CD14-positive monocyte (primary cell): ENCODE data around the gene CCR7. TPM values are rescaled to one million over a fixed set of nuclear protein-coding genes. Genes with fewer than 3 reads are reported as not detected.

Experiments used
- DNase-seq, 3 donors: peaks; one replicate each; pipeline ENCODE4 v3.0.0-alpha.2; 2011 to 2022
- H2AFZ ChIP-seq: 2 replicates; pipeline ENCODE4 v1.6.0; 2012; ENCODE audit warnings: mild to moderate bottlenecking, low read depth, low read length, inconsistent platforms; ENCODE audit not compliant: insufficient read depth, poor library complexity, severe bottlenecking
- H3K27ac ChIP-seq, 2 donors: 1 replicate in 1 of 2; 2 replicates in 1 of 2; pipeline ENCODE4 v1.5.1; 2012 to 2013; ENCODE audit warnings: low read length in 2 of 2, control low read depth in 1 of 2, inconsistent platforms in 1 of 2, low read depth in 1 of 2, mild to moderate bottlenecking in 1 of 2
- H3K27me3 ChIP-seq, 2 donors: one replicate each; pipeline versions ENCODE4 v1.6.0 to v1.6.1; 2011 to 2013; ENCODE audit warnings: low read length in 2 of 2; ENCODE audit not compliant: control insufficient read depth in 2 of 2, insufficient read depth in 2 of 2
- H3K36me3 ChIP-seq, 2 donors: replicated peaks in 1 of 2; 1 replicate in 1 of 2; 2 replicates in 1 of 2; pipeline versions ENCODE4 v1.5.1 to v1.6.1; 2012 to 2013; ENCODE audit warnings: low read length in 2 of 2, control low read depth in 1 of 2, inconsistent platforms in 1 of 2, mild to moderate bottlenecking in 1 of 2; ENCODE audit not compliant: insufficient read depth in 2 of 2, control insufficient read depth in 1 of 2
- H3K4me1 ChIP-seq, 2 donors: 1 replicate in 1 of 2; 2 replicates in 1 of 2; pipeline versions ENCODE4 v1.5.1 to v1.6.1; 2012 to 2013; ENCODE audit warnings: low read length in 2 of 2, control low read depth in 1 of 2, inconsistent platforms in 1 of 2, mild to moderate bottlenecking in 1 of 2, moderate library complexity in 1 of 2; ENCODE audit not compliant: insufficient read depth in 2 of 2, control insufficient read depth in 1 of 2
- H3K4me2 ChIP-seq: replicated peaks from 2 replicates; pipeline ENCODE3; 2012; ENCODE audit warnings: low read length, moderate library complexity, mild to moderate bottlenecking; ENCODE audit not compliant: poor library complexity, severe bottlenecking; ENCODE audit errors: extremely low read depth
- H3K4me3 ChIP-seq, 3 experiments: fragments of 200-600 bp in 1 of 3; sonication (generic) in 1 of 3; replicated peaks in 1 of 3; 1 replicate in 2 of 3; 2 replicates in 1 of 3; pipeline ENCODE4 v1.5.1; 2011 to 2013; ENCODE audit warnings: low read length in 3 of 3, mild to moderate bottlenecking in 3 of 3, control low read depth in 2 of 3, low read depth in 2 of 3, inconsistent platforms in 1 of 3, moderate library complexity in 1 of 3
- H3K79me2 ChIP-seq: 2 replicates; pipeline ENCODE4 v1.6.0; 2012; ENCODE audit warnings: mild to moderate bottlenecking, control low read depth, inconsistent platforms, low read length, moderate library complexity; ENCODE audit not compliant: insufficient read depth
- H3K9ac ChIP-seq: 2 replicates; pipeline ENCODE4 v1.6.0; 2017; ENCODE audit warnings: low read length, mild to moderate bottlenecking; ENCODE audit not compliant: insufficient read depth, poor library complexity, severe bottlenecking
- H3K9me3 ChIP-seq, 2 donors: replicated peaks in 1 of 2; 1 replicate in 1 of 2; 2 replicates in 1 of 2; pipeline versions ENCODE4 v1.5.1 to v1.6.1; 2012 to 2013; ENCODE audit warnings: low read length in 2 of 2, control low read depth in 1 of 2; ENCODE audit not compliant: control insufficient read depth in 1 of 2, insufficient read depth in 1 of 2
- H4K20me1 ChIP-seq: 2 replicates; pipeline ENCODE4 v1.6.0; 2012; ENCODE audit warnings: mild to moderate bottlenecking, low read length, control low read depth, moderate library complexity; ENCODE audit not compliant: insufficient read depth
- H3K27ac Mint-ChIP-seq, 7 donors: one replicate each; pipeline ENCODE4 v1.8.0; 2020; ENCODE audit warnings: mild to moderate bottlenecking in 7 of 7, mixed read lengths in 7 of 7, moderate library complexity in 6 of 7, inconsistent platforms in 2 of 7
- H3K27me3 Mint-ChIP-seq, 3 donors: one replicate each; pipeline ENCODE4 v1.8.0; 2021 to 2022; ENCODE audit warnings: low read depth in 3 of 3, mild to moderate bottlenecking in 3 of 3, mixed read lengths in 3 of 3, moderate library complexity in 3 of 3, inconsistent platforms in 1 of 3
- H3K36me3 Mint-ChIP-seq, 2 donors: one replicate each; pipeline ENCODE4 v1.8.0; 2020; ENCODE audit warnings: mixed read lengths in 2 of 2, inconsistent platforms in 1 of 2, mild to moderate bottlenecking in 1 of 2
- H3K4me1 Mint-ChIP-seq: one replicate; pipeline ENCODE4 v1.8.0; 2020; ENCODE audit warnings: mild to moderate bottlenecking, mixed read lengths
- H3K4me3 Mint-ChIP-seq, 2 donors: one replicate each; pipeline ENCODE4 v1.8.0; 2020; ENCODE audit warnings: mild to moderate bottlenecking in 2 of 2, mixed read lengths in 2 of 2, moderate library complexity in 1 of 2
- H3K9me3 Mint-ChIP-seq, 7 donors: one replicate each; pipeline ENCODE4 v1.8.0; 2020 to 2022; ENCODE audit warnings: mixed read lengths in 7 of 7, mild to moderate bottlenecking in 6 of 7, moderate library complexity in 6 of 7, inconsistent platforms in 2 of 7
- CTCF ChIP-seq: fragments of 200-600 bp; IDR thresholded peaks from one replicate; pipeline ENCODE4 v1.8.0; 2022; ENCODE audit warnings: antibody characterized with exemption, mild to moderate bottlenecking
- WGBS: methylation state at CpG from one replicate; pipeline ENCODE4 v1.1.5; 2013; ENCODE audit warnings: missing lambda C conversion rate; ENCODE audit not compliant: insufficient coverage; 5-methylcytosine and 5-hydroxymethylcytosine counted together
- intact Hi-C, 2 donors: fragments of 100-400 bp; cut with micrococcal nuclease; formaldehyde crosslinking; loops; one replicate each; pipeline versions ENCODE4 v1.15.0 to v1.15.1; 2023
- polyA plus RNA-seq, 3 donors: library from polyadenylated mRNA; depleted of rRNA in 1 of 3; unstranded in 2 of 3; stranded (reverse) in 1 of 3; fragments of 300-500 nt in 2 of 3; fragments of >200 nt in 1 of 3; fragmentation: Illumina TruSeq in 2 of 3; gene quantifications; 1 replicate in 2 of 3; 2 replicates in 1 of 3; pipeline ENCODE4 v1.2.3, GENCODE V29; 2012 to 2021

CCR7 gene
- polyA plus RNA-seq, 3 donors, result 0.15 to 2.1 (median 1.2) TPM

DNA sequence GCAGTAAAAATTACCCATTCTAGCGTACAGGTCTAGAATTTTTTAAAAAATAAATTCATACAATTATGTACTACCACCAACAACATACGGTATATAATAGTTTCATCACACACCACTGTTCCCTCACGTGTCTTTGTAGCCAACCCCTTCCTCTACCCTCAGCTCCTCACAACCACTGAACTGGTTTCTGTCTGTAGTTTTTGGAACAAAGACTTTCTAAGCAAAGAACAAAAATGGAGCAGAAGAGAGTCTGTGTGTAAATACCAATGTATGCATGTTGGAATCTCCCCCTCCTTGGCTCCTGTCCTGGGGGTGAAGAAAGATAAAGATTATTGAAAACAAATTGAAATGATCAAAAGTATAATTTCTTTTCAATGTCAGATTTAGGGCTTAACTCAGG lies 31.9 kb upstream of the CCR7 start:
- Mint-ChIP-seq H3K4me1 (peaks cover 18% of the 10 kb centered on the region), H3K36me3 (no peaks in the 10 kb centered on the region), H3K27me3 (no peaks in the 10 kb centered on the region), H3K27ac (peak overlapping the region in 1 of 7 donors; percentile 77), H3K4me3 (no peak overlapping the region), H3K9me3 (peaks cover 0 to 2% (median 0%) of the 10 kb centered on the region in 7 donors)
- no peak overlapping the region for H3K9ac ChIP-seq
- no peak overlapping the region for H3K27ac ChIP-seq
- no peaks in the 10 kb centered on the region for H3K9me3 ChIP-seq
- no peak overlapping the region for H3K4me3 ChIP-seq
- no peak overlapping the region for H3K4me2 ChIP-seq
- DNase-seq, result no peak
- H3K36me3 ChIP-seq, result no peaks in the 10 kb centered on the region
- no peak for TF ChIP-seq CTCF
- H3K4me1 ChIP-seq, result peaks cover 11 to 13% of the 10 kb centered on the region in 2 donors
- H3K79me2 ChIP-seq, result no peaks in the 10 kb centered on the region
- no peaks in the 10 kb centered on the region for H4K20me1 ChIP-seq
- H2AFZ ChIP-seq, result no peak overlapping the region
- H3K27me3 ChIP-seq, result no peaks in the 10 kb centered on the region
- WGBS, result no CpG with 5 or more reads among the region's 3 CpGs
- intact Hi-C loops, result no loop called here

GRCh38 chr17:40596261-40596919 lies 31.1 kb upstream of the CCR7 start:
- H2AFZ ChIP-seq, result no peak overlapping the region
- peaks cover 11 to 13% of the 10 kb centered on the region in 2 donors for H3K4me1 ChIP-seq
- H3K79me2 ChIP-seq, result no peaks in the 10 kb centered on the region
- Mint-ChIP-seq H3K36me3 (no peaks in the 10 kb centered on the region), H3K4me3 (no peak overlapping the region), H3K27me3 (no peaks in the 10 kb centered on the region), H3K9me3 (peaks cover 0 to 2% (median 0%) of the 10 kb centered on the region in 7 donors), H3K27ac (peak overlapping the region in 1 of 7 donors; percentile 48), H3K4me1 (peaks cover 19% of the 10 kb centered on the region)
- peak in 1 of 3 donors; percentile 42 for DNase-seq
- TF ChIP-seq CTCF, result no peak
- H4K20me1 ChIP-seq, result no peaks in the 10 kb centered on the region
- H3K9me3 ChIP-seq, result no peaks in the 10 kb centered on the region
- H3K4me3 ChIP-seq, result no peak overlapping the region
- H3K36me3 ChIP-seq, result no peaks in the 10 kb centered on the region
- H3K4me2 ChIP-seq, result no peak overlapping the region
- intact Hi-C loops, result no loop called here
- H3K9ac ChIP-seq, result no peak overlapping the region
- no peaks in the 10 kb centered on the region for H3K27me3 ChIP-seq
- 62% methylated on average over 6 of the region's 7 CpGs for WGBS
- no peak overlapping the region for H3K27ac ChIP-seq
